HepG2 (cell line): ENCODE data around the gene CDK15. TPM values are rescaled to one million over a fixed set of nuclear protein-coding genes. Genes with fewer than 3 reads are reported as not detected.

Experiments used
- ARID4A ChIP-seq: sonication (generic); formaldehyde crosslinking; IDR thresholded peaks from 2 replicates; pipeline ENCODE4 v1.5.0; 2020; ENCODE audit warnings: mild to moderate bottlenecking, missing genetic modification reagents, borderline replicate concordance
- ARNTL ChIP-seq: sonication (generic); formaldehyde crosslinking; IDR thresholded peaks from 2 replicates; pipeline ENCODE4 v1.4.0; 2020; ENCODE audit warnings: mild to moderate bottlenecking, missing genetic modification reagents
- ATF4 ChIP-seq, 2 experiments: fragments of 450-650 bp in 1 of 2; sonication (generic) in 1 of 2; formaldehyde crosslinking; IDR thresholded peaks; 2 replicates each; pipeline versions ENCODE4 v1.5.0 to v1.8.0; 2020 to 2022; ENCODE audit warnings: mild to moderate bottlenecking in 1 of 2, missing genetic modification reagents in 1 of 2
- FOXP4 ChIP-seq: sonication (generic); formaldehyde crosslinking; IDR thresholded peaks from 2 replicates; pipeline ENCODE4 v1.4.0; 2020; ENCODE audit warnings: missing genetic modification reagents
- PAF1 ChIP-seq: IDR thresholded peaks from 2 replicates; pipeline ENCODE4 v1.6.1; 2016; ENCODE audit warnings: missing genetic modification reagents, missing compliant biosample characterization
- PTBP1 ChIP-seq: fragments of 200-400 bp; formaldehyde crosslinking; IDR thresholded peaks from 2 replicates; pipeline ENCODE4 v1.6.1; 2018; ENCODE audit warnings: low read length, low read depth; ENCODE audit not compliant: poor library complexity, severe bottlenecking
- RAD51 ChIP-seq: fragments of 450-650 bp; IDR thresholded peaks from 2 replicates; pipeline ENCODE4 v1.6.1; 2016; ENCODE audit warnings: borderline replicate concordance
- SNAPC2 ChIP-seq: sonication (generic); formaldehyde crosslinking; IDR thresholded peaks from 2 replicates; pipeline ENCODE4 v1.8.1; 2022; ENCODE audit warnings: mild to moderate bottlenecking, missing genetic modification reagents
- TCF7 ChIP-seq: sonication (generic); IDR thresholded peaks from 2 replicates; pipeline ENCODE4 v1.6.1; 2016; ENCODE audit warnings: antibody characterized with exemption, low read depth
- TEAD2 ChIP-seq: sonication (generic); formaldehyde crosslinking; IDR thresholded peaks from 2 replicates; pipeline ENCODE4 v1.9.0; 2021; ENCODE audit warnings: missing genetic modification reagents
- USF2 ChIP-seq, 2 experiments: sonication (generic) in 1 of 2; formaldehyde crosslinking in 1 of 2; IDR thresholded peaks; 2 replicates each; pipeline versions ENCODE4 v1.5.1 to v1.6.1; 2011 to 2020; ENCODE audit warnings: borderline replicate concordance in 1 of 2, low read depth in 1 of 2, low read length in 1 of 2, mild to moderate bottlenecking in 1 of 2, missing genetic modification reagents in 1 of 2, moderate library complexity in 1 of 2
- ZBTB44 ChIP-seq: sonication (generic); formaldehyde crosslinking; IDR thresholded peaks from 2 replicates; pipeline ENCODE4 v1.4.0; 2020; ENCODE audit warnings: missing genetic modification reagents
- ZNF501 ChIP-seq: sonication (generic); formaldehyde crosslinking; IDR thresholded peaks from 2 replicates; pipeline ENCODE4 v1.5.1; 2020; ENCODE audit warnings: mild to moderate bottlenecking, moderate library complexity, missing genetic modification reagents
- ZNF691 ChIP-seq: sonication (generic); formaldehyde crosslinking; IDR thresholded peaks from 2 replicates; pipeline ENCODE4 v1.4.0; 2020; ENCODE audit warnings: missing genetic modification reagents, low read depth, mild to moderate bottlenecking, borderline replicate concordance
- polyA plus RNA-seq, 8 experiments: library from polyadenylated mRNA; depleted of rRNA in 3 of 8; stranded (reverse) in 7 of 8; unstranded in 1 of 8; fragments of >200 nt; fragmentation: Illumina TruSeq in 4 of 8; extraction: Trizol in 4 of 8; gene quantifications; 2 replicates each; pipeline versions ENCODE4 v1.2.1 to v1.2.3, GENCODE V29; 2011 to 2016; ENCODE audit warnings: low read depth in 4 of 8, missing spikeins in 1 of 8, mixed read lengths in 1 of 8; ENCODE audit not compliant: insufficient read depth in 1 of 8
- total RNA-seq, 5 experiments: library from RNA; depleted of rRNA; stranded (reverse); fragments of >200 nt; fragmentation: Illumina TruSeq; extraction: Trizol; gene quantifications; 2 replicates each; pipeline ENCODE4 v1.2.3, GENCODE V29; 2016; ENCODE audit warnings: low read depth in 1 of 5

Gene CDK15
- total and polyA plus RNA-seq, 2 of the 13 experiments (the other 11 are each of a cell fraction or from before 2014, with no cell fraction given): not detected

GRCh38 chr2:201780674-201781493, 25.5 kb upstream of the CDK15 start, which contains the start of gene ALS2 (continued):
- TF ChIP-seq ARID4A (peak; percentile 95), FOXP4 (CRISPR knock-in tag) (peak; percentile 44; the same call in 1 of the 2 replicates), ZNF501 (CRISPR knock-in tag) (peak; percentile 80; the same call in 1 of the 2 replicates), RAD51 (peak; percentile 38; the same call in 1 of the 2 replicates), ZBTB44 (CRISPR knock-in tag) (no peak), USF2 (IDR thresholded peaks at IDR 0.05; ENCODE audit: low read depth, low read length) (peak; percentile 47; the same call in 1 of the 2 replicates), USF2 (CRISPR knock-in tag; IDR thresholded peaks at IDR 0.05; ENCODE audit: borderline replicate concordance) (peak; percentile 88), PAF1 (CRISPR knock-in tag) (no peak), TCF7 (no peak), ATF4 (CRISPR knock-in tag; IDR thresholded peaks at IDR 0.05) (peak in 1 of 2 experiments; percentile 34; a peak in 1 of 4 replicates), TEAD2 (CRISPR knock-in tag) (no peak), ZNF691 (peak; percentile 84), ARNTL (CRISPR knock-in tag) (peak; percentile 56), SNAPC2 (CRISPR knock-in tag) (no peak), PTBP1 (peak; percentile 74)
